Fibroblast of skin of left quadriceps (primary cell): ENCODE data around the gene RAC3.

ENCODE experiments used
- DNase-seq, 2 experiments: peaks; one replicate each; pipeline ENCODE4 v3.0.0-alpha.2; 2013; ENCODE audit warnings: low read depth in 2 of 2

The RAC3 gene

GRCh38 chr17:82041144-82041814, 9.8 kb downstream of the RAC3 start:
- DNase-seq = no peak

- DNase-seq = no peak
Measured at GRCh38 chr17:82042649-82043048, 11.2 kb downstream of the RAC3 start.

- no peak for DNase-seq
Measured at GRCh38 chr17:82043507-82043906, 12.0 kb downstream of the RAC3 start.

GRCh38 chr17:82045936-82046484, 14.5 kb downstream of the RAC3 start:
- no peak for DNase-seq

DNA sequence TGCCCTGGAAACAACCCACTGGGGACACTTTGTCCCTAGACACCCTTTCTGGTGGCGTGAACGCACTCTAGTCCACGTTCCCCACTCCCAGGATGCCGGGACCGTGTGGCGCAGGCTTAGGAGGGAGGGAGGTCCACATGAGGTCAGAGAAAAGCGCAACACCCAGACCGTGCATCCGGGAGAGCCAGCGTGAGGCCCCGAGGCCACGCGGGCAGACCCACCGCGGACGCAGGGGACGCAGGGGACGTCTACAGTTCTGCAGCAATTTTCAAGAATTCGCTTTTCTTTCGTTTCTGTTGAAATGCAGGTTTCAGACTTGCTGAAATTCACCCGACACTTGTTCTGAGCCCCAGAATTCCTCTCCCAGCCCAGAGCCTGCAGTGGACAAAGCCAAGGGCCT, 15.4 kb downstream of the RAC3 start:
- DNase-seq = no peak

DNA sequence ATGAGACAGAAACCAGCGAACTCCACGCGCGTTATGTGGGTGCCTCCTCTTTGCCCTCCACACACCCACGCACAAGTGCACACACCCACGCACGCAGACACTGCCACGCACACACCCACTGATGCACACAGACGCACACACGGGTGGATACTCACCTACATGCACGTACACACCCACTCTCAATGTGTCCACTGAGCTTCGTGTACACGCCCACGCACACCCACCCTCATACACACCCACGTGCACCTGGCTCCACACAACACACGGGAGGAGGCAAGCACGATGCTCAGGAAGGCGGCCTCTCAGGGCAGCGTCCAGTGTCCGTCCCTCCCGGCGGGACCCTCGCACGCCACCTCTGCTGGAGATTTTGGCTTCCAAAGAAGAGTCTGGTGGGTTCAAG, 15.9 kb downstream of the RAC3 start:
- DNase-seq = no peak

DNA sequence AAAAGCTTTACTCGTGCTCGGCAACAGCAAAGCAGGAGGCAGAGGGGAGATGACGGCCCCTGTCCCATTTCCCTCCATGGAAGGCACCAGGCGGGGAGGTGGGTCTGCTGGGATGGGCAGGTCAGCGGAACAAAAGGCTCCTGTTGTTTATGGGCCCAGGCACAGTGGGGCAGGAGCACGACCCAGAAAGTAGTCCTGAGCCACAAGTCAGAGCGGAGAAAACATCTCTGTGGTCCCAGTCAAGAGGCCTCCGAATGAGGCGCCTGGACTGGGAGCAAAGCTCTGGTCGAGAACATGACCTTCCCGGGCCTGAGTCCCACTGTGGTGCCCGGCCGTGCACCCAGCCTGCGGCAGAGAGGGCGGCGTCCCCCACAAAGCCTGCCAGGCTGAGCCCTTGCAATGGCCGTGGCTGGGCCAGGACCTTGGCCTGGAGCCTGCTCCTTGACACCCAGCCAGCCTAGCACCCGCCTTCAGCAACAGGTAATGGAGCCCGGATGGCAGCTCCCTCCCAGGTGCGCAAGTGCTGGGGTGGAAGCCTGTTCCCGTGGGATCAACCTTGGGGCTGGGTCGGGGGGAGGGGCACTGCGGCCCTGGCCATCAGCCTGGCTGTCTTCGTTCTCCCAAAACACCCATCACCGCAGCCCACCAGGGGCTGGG, 16.6 kb downstream of the RAC3 start:
- DNase-seq = no peak

DNA sequence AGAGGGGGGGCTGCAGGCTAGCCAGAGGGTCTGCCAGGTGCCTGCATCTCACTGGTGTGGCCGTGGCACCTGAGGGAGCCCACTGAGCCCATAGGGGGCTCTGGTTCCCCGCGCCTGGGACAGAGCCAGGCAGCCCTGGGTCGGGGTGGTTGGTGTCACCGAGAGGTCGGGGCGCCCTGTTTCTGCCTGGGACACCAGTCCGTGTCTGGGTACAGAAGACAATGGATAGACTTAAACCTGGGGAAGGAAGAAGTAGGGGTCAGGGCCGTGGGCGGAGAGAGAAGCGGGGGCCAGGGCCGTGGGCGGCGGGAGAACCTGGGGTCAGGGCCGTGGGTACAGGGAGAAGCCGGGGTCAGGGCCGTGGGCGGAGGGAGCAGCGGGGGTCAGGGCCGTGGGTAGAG, 17.1 kb downstream of the RAC3 start:
- DNase-seq = no peak

DNA sequence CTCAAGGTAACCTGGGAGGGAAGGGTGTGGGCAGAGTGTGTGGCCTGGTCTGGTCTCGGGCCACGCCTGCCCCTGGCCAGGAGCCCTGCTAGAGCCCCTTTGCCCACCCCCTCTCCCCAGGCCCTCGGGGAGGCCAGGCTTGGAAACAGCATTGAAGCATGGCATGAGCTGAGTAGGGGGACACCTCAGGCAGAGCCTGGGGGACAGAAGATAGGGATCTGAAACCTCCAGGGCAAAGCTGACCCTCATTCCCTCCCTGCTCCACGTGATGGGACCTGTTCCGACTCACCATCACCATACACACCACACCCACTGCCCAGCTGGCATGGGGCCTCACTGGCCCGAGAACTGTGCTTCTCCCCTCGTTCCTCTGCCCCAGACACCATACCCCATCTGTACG, 17.6 kb downstream of the RAC3 start:
- no peak for DNase-seq

DNA sequence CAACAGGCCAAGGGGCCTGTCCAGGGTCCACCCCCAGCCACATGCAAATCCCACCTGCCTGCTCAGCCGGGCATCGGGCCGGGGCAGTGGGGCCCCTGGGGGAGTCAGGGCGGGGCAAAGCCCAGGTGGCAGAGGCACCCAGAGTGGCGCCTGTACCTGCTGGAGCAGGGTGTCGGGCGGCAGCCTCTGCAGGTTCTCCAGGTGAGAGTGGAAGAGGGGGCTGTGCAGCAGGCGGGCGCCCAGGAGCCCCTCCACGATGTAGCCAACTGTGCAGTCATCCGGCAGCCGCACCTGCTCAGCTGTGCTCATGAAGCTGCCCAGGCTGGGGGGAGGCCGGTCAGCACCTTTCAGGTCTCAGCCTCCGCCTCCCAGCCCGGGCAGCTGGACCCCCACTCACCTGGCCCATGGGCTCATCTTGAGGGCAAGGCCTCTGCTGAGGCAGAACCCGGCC, 18.1 kb downstream of the RAC3 start:
- no peak for DNase-seq

- no peak for DNase-seq
Measured at GRCh38 chr17:82050152-82050760, 18.8 kb downstream of the RAC3 start.

DNA sequence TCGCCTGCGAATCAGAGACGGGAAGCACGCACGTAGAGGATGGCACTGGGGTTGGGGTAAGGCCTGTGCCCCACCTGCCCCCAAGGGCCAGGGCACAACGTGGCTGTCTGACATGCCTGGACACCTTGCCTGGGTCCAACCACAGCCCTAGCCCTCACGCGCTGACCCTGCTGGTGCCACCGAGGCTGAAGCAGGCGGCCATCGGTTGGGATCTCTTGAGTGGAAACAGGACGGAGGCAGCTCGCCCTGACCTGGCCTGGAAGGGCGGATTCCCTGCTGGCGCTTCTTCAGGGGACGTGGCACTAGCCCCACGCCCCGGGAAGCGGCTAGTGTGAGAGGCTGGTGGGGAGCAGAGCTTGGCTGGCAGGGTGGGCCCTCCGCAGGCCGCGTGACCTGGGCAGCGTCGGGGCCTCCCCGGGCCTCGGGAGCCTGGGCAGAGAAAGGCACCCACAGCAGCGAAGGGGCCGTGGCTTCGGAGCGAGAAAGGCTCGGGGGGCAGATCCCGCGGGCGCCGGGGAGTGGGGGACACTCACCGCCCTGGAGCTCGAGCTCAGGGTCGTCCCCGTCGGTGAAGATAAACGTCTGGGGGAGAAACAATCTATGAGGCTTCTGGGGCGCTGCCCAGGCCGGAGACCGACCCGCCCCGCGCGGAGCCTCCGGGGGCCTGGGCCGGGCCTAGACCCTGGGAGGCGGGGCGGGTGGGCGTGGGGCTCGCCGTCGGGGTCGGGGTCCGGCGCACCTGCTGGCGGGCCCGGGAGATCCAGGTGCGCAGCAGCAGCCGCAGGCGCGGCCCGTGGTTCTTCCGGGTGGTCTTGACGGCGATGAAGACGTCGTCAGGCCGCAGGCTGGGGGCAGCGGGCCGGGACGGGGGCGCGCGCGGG, 19.5 kb downstream of the RAC3 start:
- DNase-seq = no peak

DNA sequence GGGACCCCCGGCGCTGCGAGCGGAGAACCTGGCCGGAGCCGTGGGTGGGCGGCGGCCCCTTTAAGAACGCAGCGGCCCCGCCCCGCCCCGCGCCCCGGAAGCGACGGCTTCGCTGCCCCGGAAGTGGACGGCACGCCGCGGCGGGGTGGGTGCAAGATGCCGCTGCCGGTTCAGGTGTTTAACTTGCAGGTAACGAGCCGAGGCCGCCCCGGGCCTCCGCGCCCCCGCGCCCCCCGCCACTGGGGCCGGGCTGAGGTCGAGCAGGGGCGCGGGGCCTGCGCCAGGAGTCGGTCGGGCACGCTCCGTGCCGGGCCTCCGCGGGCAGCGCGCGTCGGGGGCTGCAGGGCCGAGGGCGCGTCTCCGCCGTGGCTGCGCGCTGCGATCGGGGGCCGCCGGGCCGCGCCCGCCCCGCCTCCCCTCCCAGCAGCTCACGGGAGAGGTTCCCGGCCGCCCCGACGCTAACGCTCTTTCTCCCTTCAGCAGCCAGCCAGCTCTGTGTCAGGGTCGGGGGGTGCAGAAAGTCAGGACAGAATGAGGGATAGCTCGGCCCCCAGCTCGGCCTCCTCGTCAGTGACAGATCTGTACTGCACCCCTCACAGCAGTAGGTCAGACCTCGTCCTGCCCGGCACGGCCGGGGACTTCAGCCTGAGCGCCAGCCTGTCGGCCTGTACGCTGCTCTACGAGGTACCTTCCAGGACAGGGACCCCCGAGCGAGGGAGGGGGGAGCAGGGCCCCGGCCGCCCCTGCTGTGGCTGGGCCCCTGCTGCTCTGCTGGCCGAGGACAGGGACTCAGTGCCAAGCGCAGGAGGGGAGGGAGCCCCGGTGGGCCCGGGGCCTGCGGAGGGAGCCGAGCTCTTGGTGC, 20.5 kb downstream of the RAC3 start, which contains the start of the genes GPS1 and RFNG:
Gene GPS1 (plus strand): TSS at position 123 of the 862 bp plus-strand sequence. CDS start 34 bp downstream, at position 157.
Gene RFNG (minus strand): TSS at position 36 of the 862 bp plus-strand sequence. CDS start 45 bp downstream, outside the sequence.
- DNase-seq = no peak

GRCh38 chr17:82052638-82053059, 21.2 kb downstream of the RAC3 start:
- no peak for DNase-seq

- DNase-seq = no peak
Measured at GRCh38 chr17:82053130-82053529, 21.7 kb downstream of the RAC3 start.

GRCh38 chr17:82053556-82054263, 22.2 kb downstream of the RAC3 start:
- no peak for DNase-seq

DNA sequence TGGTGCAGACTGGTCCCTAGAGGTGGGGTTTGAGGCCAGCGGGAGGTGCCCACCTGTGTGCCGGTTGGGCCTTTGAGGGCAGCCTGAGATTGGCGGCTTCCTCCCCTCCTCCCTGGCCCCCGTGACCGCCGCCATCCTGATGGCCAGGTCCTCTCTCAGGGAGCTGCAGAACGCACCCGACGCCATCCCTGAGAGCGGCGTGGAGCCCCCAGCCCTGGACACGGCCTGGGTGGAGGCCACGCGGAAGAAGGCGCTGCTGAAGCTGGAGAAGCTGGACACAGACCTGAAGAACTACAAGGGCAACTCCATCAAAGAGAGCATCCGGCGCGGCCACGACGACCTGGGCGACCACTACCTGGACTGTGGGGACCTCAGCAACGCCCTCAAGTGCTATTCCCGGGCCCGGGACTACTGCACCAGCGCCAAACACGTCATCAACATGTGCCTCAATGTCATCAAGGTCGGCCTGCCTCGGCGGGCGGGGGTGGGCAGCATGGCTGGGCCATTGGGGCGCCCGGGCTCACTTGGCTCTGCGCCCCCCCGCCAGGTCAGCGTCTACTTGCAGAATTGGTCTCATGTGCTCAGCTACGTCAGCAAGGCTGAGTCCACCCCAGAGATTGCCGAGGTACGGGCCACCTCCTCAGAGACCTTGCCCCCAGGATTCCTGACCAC, 23.0 kb downstream of the RAC3 start:
- no peak for DNase-seq

- no peak for DNase-seq
Measured at GRCh38 chr17:82055023-82055964, 23.8 kb downstream of the RAC3 start.
